HG03439 (cell line): ENCODE data around the gene CCHCR1.

Experiments used
- ATAC-seq: cut with Tn5 transposase; IDR thresholded peaks from one replicate; pipeline ENCODE4 v1.9.1; 2021; ENCODE audit warnings: mild to moderate bottlenecking, moderate library complexity; ENCODE audit not compliant: unreplicated experiment

The CCHCR1 gene

GRCh38 chr6:31130751-31131150 lies 26.9 kb downstream of the CCHCR1 start:
- ATAC-seq: no peak

GRCh38 chr6:31129130-31129529 lies 28.5 kb downstream of the CCHCR1 start:
- no peak for ATAC-seq

- ATAC-seq: no peak
Measured at GRCh38 chr6:31128093-31128676, 29.4 kb downstream of the CCHCR1 start.

GRCh38 chr6:31126396-31127175 lies 31.0 kb downstream of the CCHCR1 start:
- no peak for ATAC-seq

GRCh38 chr6:31125586-31126363 lies 31.8 kb downstream of the CCHCR1 start:
- ATAC-seq: no peak

- no peak for ATAC-seq
Measured at GRCh38 chr6:31125162-31125561, 32.4 kb downstream of the CCHCR1 start.

- no peak for ATAC-seq
Measured at GRCh38 chr6:31122791-31123706, 34.6 kb downstream of the CCHCR1 start.

GRCh38 chr6:31121131-31121790 lies 36.3 kb downstream of the CCHCR1 start:
- ATAC-seq: no peak

- ATAC-seq: no peak
Measured at GRCh38 chr6:31120151-31120915, 37.3 kb downstream of the CCHCR1 start, which contains the start of gene CDSN. TSS of gene CDSN (minus strand) at chr6:31120446. CDS start at chr6:31120419, 27 bp downstream.

GRCh38 chr6:31118178-31118577 lies 39.4 kb downstream of the CCHCR1 start:
- no peak for ATAC-seq

- no peak for ATAC-seq
Measured at GRCh38 chr6:31116661-31117385, 40.8 kb downstream of the CCHCR1 start.

GRCh38 chr6:31115941-31116560 lies 41.6 kb downstream of the CCHCR1 start:
- ATAC-seq: no peak

GRCh38 chr6:31114970-31115849 lies 42.4 kb downstream of the CCHCR1 start:
- ATAC-seq: no peak

- no peak for ATAC-seq
Measured at GRCh38 chr6:31114541-31114878, 43.1 kb downstream of the CCHCR1 start, which contains the start of gene PSORS1C1. TSS of gene PSORS1C1 (plus strand) at chr6:31114800. CDS start at chr6:31129633, 14,833 bp downstream.

- no peak for ATAC-seq
Measured at GRCh38 chr6:31113861-31114540, 43.6 kb downstream of the CCHCR1 start.

GRCh38 chr6:31112478-31112877 lies 45.1 kb downstream of the CCHCR1 start, which contains the start of gene C6orf15:
TSS of gene C6orf15 (minus strand) at chr6:31112575. CDS start at chr6:31112555, 20 bp downstream.
- no peak for ATAC-seq

GRCh38 chr6:31111712-31112111 lies 45.9 kb downstream of the CCHCR1 start:
- no peak for ATAC-seq
